SKM-1 (cell line): ENCODE data around the gene PTGES3L.

ENCODE experiments used
- DNase-seq: peaks from one replicate; lab custom pipeline; 2025; ENCODE audit not compliant: unreplicated experiment; lab: John Stamatoyannopoulos, UW

Gene PTGES3L

GRCh38 chr17:42979511-42980273 is at the start of gene PTGES3L:
TSS of gene PTGES3L (minus strand) at chr17:42980080. CDS start at chr17:42980053, 27 bp downstream.
- DNase-seq = no peak

GRCh38 chr17:43028221-43028861 is 48.5 kb upstream of the PTGES3L start:
- no peak for DNase-seq

- no peak for DNase-seq
Observed at GRCh38 chr17:43027091-43028032, 47.5 kb upstream of the PTGES3L start.

- no peak for DNase-seq
Observed at GRCh38 chr17:43026595-43026994, 46.7 kb upstream of the PTGES3L start.

- no peak for DNase-seq
Observed at GRCh38 chr17:43025766-43026537, 46.1 kb upstream of the PTGES3L start.

- DNase-seq = no peak
Observed at GRCh38 chr17:43025290-43025657, 45.4 kb upstream of the PTGES3L start.

GRCh38 chr17:43024407-43025289 is 44.8 kb upstream of the PTGES3L start, which contains the start of gene RND2:
TSS of gene RND2 (plus strand) at chr17:43025231. CDS start at chr17:43025348, 117 bp downstream.
- peak; percentile 77 for DNase-seq

- peak; percentile 39 for DNase-seq
Observed at GRCh38 chr17:43021741-43022512, 42.0 kb upstream of the PTGES3L start, which contains the start of gene VAT1. TSS of gene VAT1 (minus strand) at chr17:43022385. CDS start at chr17:43022322, 63 bp downstream.

- no peak for DNase-seq
Observed at GRCh38 chr17:43020789-43021740, 41.2 kb upstream of the PTGES3L start.

- DNase-seq = peak; percentile 38
Observed at GRCh38 chr17:43020030-43020621, 40.2 kb upstream of the PTGES3L start.

GRCh38 chr17:43019418-43019817 is 39.5 kb upstream of the PTGES3L start:
- DNase-seq = no peak

- peak; percentile 70 for DNase-seq
Observed at GRCh38 chr17:43018932-43019331, 39.1 kb upstream of the PTGES3L start.

- DNase-seq = peak; percentile 66
Observed at GRCh38 chr17:43018008-43018853, 38.4 kb upstream of the PTGES3L start.

GRCh38 chr17:43016216-43016615 is 36.3 kb upstream of the PTGES3L start:
- DNase-seq = no peak

GRCh38 chr17:43015579-43015978 is 35.7 kb upstream of the PTGES3L start:
- no peak for DNase-seq
